Keratinocyte (primary cell): ENCODE data around the gene MICALL2. TPM values are rescaled to one million over a fixed set of nuclear protein-coding genes. Genes with fewer than 3 reads are reported as not detected.

ENCODE experiments used
- DNase-seq: peaks from one replicate; pipeline ENCODE4 v3.0.0-alpha.2; 2011; ENCODE audit warnings: low read depth, missing footprints, low spot score
- FAIRE-seq: peaks from 2 replicates; lab custom pipeline; 2011; peaks lifted over from hg19 to GRCh38; lab: Jason Lieb, UNC
- H2AFZ ChIP-seq: 2 replicates; pipeline ENCODE4 v1.6.0; 2012; ENCODE audit warnings: low read length, control low read depth, inconsistent platforms; ENCODE audit not compliant: control insufficient read depth
- H3K27ac ChIP-seq: 2 replicates; pipeline ENCODE4 v1.5.1; 2011; ENCODE audit warnings: low read length; ENCODE audit not compliant: control insufficient read depth, insufficient read depth
- H3K27me3 ChIP-seq: 3 replicates; pipeline ENCODE4 v1.6.0; 2011; ENCODE audit warnings: low read length; ENCODE audit not compliant: control insufficient read depth, insufficient read depth; ENCODE audit errors: extremely low read depth
- H3K36me3 ChIP-seq, 2 experiments: 2 replicates in 1 of 2; 3 replicates in 1 of 2; pipeline ENCODE4 v1.5.1; 2011; ENCODE audit warnings: low read length in 2 of 2, mild to moderate bottlenecking in 1 of 2; ENCODE audit not compliant: control insufficient read depth in 2 of 2, insufficient read depth in 2 of 2; ENCODE audit errors: extremely low read depth in 1 of 2
- H3K4me1 ChIP-seq: 3 replicates; pipeline ENCODE4 v1.5.1; 2011; ENCODE audit warnings: low read length; ENCODE audit not compliant: control insufficient read depth, insufficient read depth; ENCODE audit errors: extremely low read depth
- H3K4me2 ChIP-seq: 3 replicates; pipeline ENCODE4 v1.6.0; 2011; ENCODE audit warnings: low read depth, low read length; ENCODE audit not compliant: control insufficient read depth, insufficient read depth; ENCODE audit errors: extremely low read depth
- H3K4me3 ChIP-seq, 3 experiments: fragments of 200-600 bp in 1 of 3; sonication (generic) in 1 of 3; 2 replicates in 2 of 3; 3 replicates in 1 of 3; pipeline ENCODE4 v1.5.1; 2011 to 2016; ENCODE audit warnings: low read length in 3 of 3, mild to moderate bottlenecking in 3 of 3, control low read depth in 2 of 3, inconsistent platforms in 1 of 3, low read depth in 1 of 3, mixed read lengths in 1 of 3, mixed run types in 1 of 3, moderate library complexity in 1 of 3; ENCODE audit not compliant: control insufficient read depth in 2 of 3, insufficient read depth in 2 of 3; ENCODE audit errors: extremely low read depth in 1 of 3
- H3K79me2 ChIP-seq: 2 replicates; pipeline ENCODE4 v1.6.0; 2012; ENCODE audit warnings: low read length; ENCODE audit not compliant: control insufficient read depth, insufficient read depth
- H3K9ac ChIP-seq: 3 replicates; pipeline ENCODE4 v1.6.0; 2011; ENCODE audit warnings: low read length; ENCODE audit not compliant: control insufficient read depth, insufficient read depth; ENCODE audit errors: extremely low read depth
- H3K9me1 ChIP-seq: 3 replicates; pipeline ENCODE4 v1.6.0; 2011; ENCODE audit warnings: low read length; ENCODE audit not compliant: control insufficient read depth, insufficient read depth; ENCODE audit errors: extremely low read depth
- H3K9me3 ChIP-seq: 2 replicates; pipeline ENCODE4 v1.5.1; 2012; ENCODE audit warnings: low read depth, low read length; ENCODE audit not compliant: control insufficient read depth
- H4K20me1 ChIP-seq: 3 replicates; pipeline ENCODE4 v1.6.0; 2011; ENCODE audit warnings: low read length; ENCODE audit not compliant: control insufficient read depth, insufficient read depth; ENCODE audit errors: extremely low read depth
- EZH2 ChIP-seq: IDR thresholded peaks from one replicate; pipeline ENCODE4 v1.6.1; 2012; ENCODE audit warnings: inconsistent platforms, mild to moderate bottlenecking, low read length, moderate library complexity
- dilution Hi-C: fragments of 300-500 bp; cut with MboI; formaldehyde crosslinking; loops from one replicate; pipeline ENCODE4 v1.7.0; 2020; ENCODE audit warnings: low sequenced_read_pairs; ENCODE audit not compliant: extremely low pct_ligation_motif_present
- polyA plus RNA-seq, 5 experiments: library from polyadenylated mRNA; depleted of rRNA in 3 of 5; stranded (reverse) in 3 of 5; stranded (forward) in 1 of 5; unstranded in 1 of 5; fragments of >200 nt; gene quantifications; 1 replicate in 1 of 5; 2 replicates in 3 of 5; 3 replicates in 1 of 5; pipeline versions ENCODE4 v1.2.1 to v1.2.3, GENCODE V29; 2011 to 2012; ENCODE audit warnings: missing spikeins in 2 of 5, low read depth in 1 of 5, low replicate concordance in 1 of 5
- TF ChIP-seq, protein P1 (sequence below), 3 experiments: IDR thresholded peaks in 1 of 3; conservative IDR thresholded peaks in 1 of 3; optimal IDR thresholded peaks in 1 of 3; 2 replicates in 2 of 3; 3 replicates in 1 of 3; pipeline versions ENCODE3 to v1.5.1; 2011; ENCODE audit warnings: low read length in 3 of 3, mild to moderate bottlenecking in 3 of 3, moderate library complexity in 2 of 3, control low read depth in 1 of 3, inconsistent platforms in 1 of 3; ENCODE audit not compliant: insufficient read depth in 2 of 3; ENCODE audit errors: extremely low read depth in 1 of 3

MICALL2 gene
- polyA plus RNA-seq, 1 donor (not counting 4 experiments of a cell fraction or from before 2014, with no cell fraction given): 10.4 TPM

GRCh38 chr7:1468643-1469298, 9.5 kb upstream of the MICALL2 start:
- Histone ChIP-seq H3K27ac (no peak overlapping the region), H3K27me3 (no peaks in the 10 kb centered on the region)
- TF ChIP-seq, protein P1, sequence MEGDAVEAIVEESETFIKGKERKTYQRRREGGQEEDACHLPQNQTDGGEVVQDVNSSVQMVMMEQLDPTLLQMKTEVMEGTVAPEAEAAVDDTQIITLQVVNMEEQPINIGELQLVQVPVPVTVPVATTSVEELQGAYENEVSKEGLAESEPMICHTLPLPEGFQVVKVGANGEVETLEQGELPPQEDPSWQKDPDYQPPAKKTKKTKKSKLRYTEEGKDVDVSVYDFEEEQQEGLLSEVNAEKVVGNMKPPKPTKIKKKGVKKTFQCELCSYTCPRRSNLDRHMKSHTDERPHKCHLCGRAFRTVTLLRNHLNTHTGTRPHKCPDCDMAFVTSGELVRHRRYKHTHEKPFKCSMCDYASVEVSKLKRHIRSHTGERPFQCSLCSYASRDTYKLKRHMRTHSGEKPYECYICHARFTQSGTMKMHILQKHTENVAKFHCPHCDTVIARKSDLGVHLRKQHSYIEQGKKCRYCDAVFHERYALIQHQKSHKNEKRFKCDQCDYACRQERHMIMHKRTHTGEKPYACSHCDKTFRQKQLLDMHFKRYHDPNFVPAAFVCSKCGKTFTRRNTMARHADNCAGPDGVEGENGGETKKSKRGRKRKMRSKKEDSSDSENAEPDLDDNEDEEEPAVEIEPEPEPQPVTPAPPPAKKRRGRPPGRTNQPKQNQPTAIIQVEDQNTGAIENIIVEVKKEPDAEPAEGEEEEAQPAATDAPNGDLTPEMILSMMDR (optimal IDR thresholded peaks at IDR 0.05 in 1 of 3, IDR thresholded peaks at IDR 0.05 in 1 of 3, conservative IDR thresholded peaks at IDR 0.05 in 1 of 3; ENCODE audit: extremely low read depth in 1 of 3, insufficient read depth in 2 of 3, low read length in 3 of 3): no peak
- no peak for TF ChIP-seq EZH2

DNA sequence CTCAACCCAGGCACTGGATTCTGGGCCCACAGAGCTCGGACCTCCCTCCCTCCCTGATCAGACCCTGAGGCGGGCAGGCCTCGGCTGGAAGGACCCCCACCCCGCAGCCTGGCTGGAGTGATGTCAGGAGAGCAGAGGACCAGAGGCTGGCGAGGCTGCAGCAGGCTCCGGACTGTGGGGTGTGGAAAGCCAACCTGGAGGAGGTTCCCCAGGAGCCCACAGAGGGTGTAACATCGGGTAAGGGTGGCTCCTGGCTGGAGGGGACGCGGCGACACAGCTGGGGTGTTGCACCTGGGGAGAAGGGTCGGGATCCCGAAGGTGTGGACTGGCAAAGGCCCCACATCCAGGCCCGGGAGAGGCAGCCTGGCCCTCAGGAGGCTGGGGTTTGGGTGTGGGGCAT, 8.9 kb upstream of the MICALL2 start:
- no peak overlapping the region for H3K4me3 ChIP-seq
- H3K9ac ChIP-seq: no peak overlapping the region
- no peak overlapping the region for H3K27ac ChIP-seq
- no peaks in the 10 kb centered on the region for H3K9me3 ChIP-seq
- FAIRE-seq (no peak), DNase-seq (no peak)
- H2AFZ ChIP-seq: no peak overlapping the region
- H3K4me1 ChIP-seq: peaks cover 4% of the 10 kb centered on the region
- H3K27me3 ChIP-seq: no peaks in the 10 kb centered on the region
- dilution Hi-C loops: no loop called here
- H3K36me3 ChIP-seq: peaks cover 5 to 13% of the 10 kb centered on the region in 2 experiments
- no peaks in the 10 kb centered on the region for H3K9me1 ChIP-seq
- H4K20me1 ChIP-seq: no peaks in the 10 kb centered on the region
- H3K79me2 ChIP-seq: no peaks in the 10 kb centered on the region
- no peak for TF ChIP-seq EZH2
- TF ChIP-seq, protein P1 (optimal IDR thresholded peaks at IDR 0.05 in 1 of 3, IDR thresholded peaks at IDR 0.05 in 1 of 3, conservative IDR thresholded peaks at IDR 0.05 in 1 of 3; ENCODE audit: extremely low read depth in 1 of 3, insufficient read depth in 2 of 3, low read length in 3 of 3): no peak
- no peak overlapping the region for H3K4me2 ChIP-seq

More at GRCh38 chr7:1468643-1469298, 9.5 kb upstream of the MICALL2 start:
- Histone ChIP-seq H3K9ac (no peak overlapping the region), H3K79me2 (no peaks in the 10 kb centered on the region), H3K9me3 (no peaks in the 10 kb centered on the region), H3K9me1 (no peaks in the 10 kb centered on the region), H3K4me1 (peaks cover 4% of the 10 kb centered on the region), H3K4me2 (no peak overlapping the region), H3K36me3 (peaks cover 10 to 15% of the 10 kb centered on the region in 2 experiments), H3K4me3 (no peak overlapping the region), H4K20me1 (no peaks in the 10 kb centered on the region), H2AFZ (no peak overlapping the region)
- DNase-seq (no peak), FAIRE-seq (no peak)
- dilution Hi-C loops: no loop called here
